ENCODE data around the gene RAB31.

DNA sequence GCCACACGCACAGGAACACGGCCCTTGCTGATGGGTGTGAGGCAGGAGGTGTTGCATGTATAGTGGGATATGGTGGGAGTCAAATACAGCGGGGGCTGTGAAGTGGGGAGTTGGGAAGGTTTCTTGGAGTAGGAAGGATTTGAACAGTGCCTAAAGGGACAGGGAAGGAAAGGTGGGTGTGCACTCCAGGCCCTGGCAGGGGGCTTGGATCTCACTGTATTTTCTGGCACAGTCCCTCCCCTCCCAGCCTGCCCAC is 6.9 kb downstream of the RAB31 start:
- TF ChIP-seq POLR2A (IDR thresholded peaks at IDR 0.05) = no peak
- TF ChIP-seq, protein P1, sequence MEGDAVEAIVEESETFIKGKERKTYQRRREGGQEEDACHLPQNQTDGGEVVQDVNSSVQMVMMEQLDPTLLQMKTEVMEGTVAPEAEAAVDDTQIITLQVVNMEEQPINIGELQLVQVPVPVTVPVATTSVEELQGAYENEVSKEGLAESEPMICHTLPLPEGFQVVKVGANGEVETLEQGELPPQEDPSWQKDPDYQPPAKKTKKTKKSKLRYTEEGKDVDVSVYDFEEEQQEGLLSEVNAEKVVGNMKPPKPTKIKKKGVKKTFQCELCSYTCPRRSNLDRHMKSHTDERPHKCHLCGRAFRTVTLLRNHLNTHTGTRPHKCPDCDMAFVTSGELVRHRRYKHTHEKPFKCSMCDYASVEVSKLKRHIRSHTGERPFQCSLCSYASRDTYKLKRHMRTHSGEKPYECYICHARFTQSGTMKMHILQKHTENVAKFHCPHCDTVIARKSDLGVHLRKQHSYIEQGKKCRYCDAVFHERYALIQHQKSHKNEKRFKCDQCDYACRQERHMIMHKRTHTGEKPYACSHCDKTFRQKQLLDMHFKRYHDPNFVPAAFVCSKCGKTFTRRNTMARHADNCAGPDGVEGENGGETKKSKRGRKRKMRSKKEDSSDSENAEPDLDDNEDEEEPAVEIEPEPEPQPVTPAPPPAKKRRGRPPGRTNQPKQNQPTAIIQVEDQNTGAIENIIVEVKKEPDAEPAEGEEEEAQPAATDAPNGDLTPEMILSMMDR (IDR thresholded peaks at IDR 0.05) = no peak
